ENCODE results near the gene HSPG2.
"Not testable (repeated sequence)": the region's sequence is repeated elsewhere in the genome, so short reads cannot be mapped to it uniquely, and the experiment has no call there.

HSPG2 gene

GRCh38 chr1:21914450-21914849 lies 22.7 kb downstream of the HSPG2 start:
- Histone ChIP-seq H3K4me3 (ENCODE audit: low read depth, low read length) (no peak overlapping the region), H3K36me3 (ENCODE audit: control insufficient read depth, insufficient read depth, low read length) (peaks cover 2% of the 10 kb centered on the region), H3K27me3 (ENCODE audit: control insufficient read depth, insufficient read depth, low read length) (no peaks in the 10 kb centered on the region), H3K9ac (ENCODE audit: low read depth, low read length) (no peak overlapping the region), H3K9me3 (ENCODE audit: control insufficient read depth, insufficient read depth, low read length) (no peaks in the 10 kb centered on the region), H3K4me1 (ENCODE audit: control insufficient read depth, insufficient read depth, low read length) (peaks cover 9% of the 10 kb centered on the region)

- Histone ChIP-seq H3K4me1 (ENCODE audit: control insufficient read depth, insufficient read depth, low read length) (peaks cover 9% of the 10 kb centered on the region), H3K36me3 (ENCODE audit: control insufficient read depth, insufficient read depth, low read length) (peaks cover 2% of the 10 kb centered on the region), H3K4me3 (ENCODE audit: low read depth, low read length) (no peak overlapping the region), H3K27me3 (ENCODE audit: control insufficient read depth, insufficient read depth, low read length) (no peaks in the 10 kb centered on the region), H3K9ac (ENCODE audit: low read depth, low read length) (no peak overlapping the region), H3K9me3 (ENCODE audit: control insufficient read depth, insufficient read depth, low read length) (no peaks in the 10 kb centered on the region)
Observed at GRCh38 chr1:21913763-21914162, 23.3 kb downstream of the HSPG2 start.

GRCh38 chr1:21913258-21913657 lies 23.9 kb downstream of the HSPG2 start:
- no peaks in the 10 kb centered on the region for H3K9me3 ChIP-seq (ENCODE audit: control insufficient read depth, insufficient read depth, low read length)
- H3K9ac ChIP-seq (ENCODE audit: low read depth, low read length), result peak overlapping the region; percentile 47
- no peaks in the 10 kb centered on the region for H3K27me3 ChIP-seq (ENCODE audit: control insufficient read depth, insufficient read depth, low read length)
- peaks cover under 1% of the 10 kb centered on the region for H3K36me3 ChIP-seq (ENCODE audit: control insufficient read depth, insufficient read depth, low read length)
- H3K4me1 ChIP-seq (ENCODE audit: control insufficient read depth, insufficient read depth, low read length), result peaks cover 9% of the 10 kb centered on the region
- no peak overlapping the region for H3K4me3 ChIP-seq (ENCODE audit: low read depth, low read length)

- H3K36me3 ChIP-seq (ENCODE audit: control insufficient read depth, insufficient read depth, low read length), result no peaks in the 10 kb centered on the region
- H3K27me3 ChIP-seq (ENCODE audit: control insufficient read depth, insufficient read depth, low read length), result no peaks in the 10 kb centered on the region
- H3K4me3 ChIP-seq (ENCODE audit: low read depth, low read length), result no peak overlapping the region
- H3K9ac ChIP-seq (ENCODE audit: low read depth, low read length), result no peak overlapping the region
- H3K9me3 ChIP-seq (ENCODE audit: control insufficient read depth, insufficient read depth, low read length), result no peaks in the 10 kb centered on the region
- peaks cover 9% of the 10 kb centered on the region for H3K4me1 ChIP-seq (ENCODE audit: control insufficient read depth, insufficient read depth, low read length)
Observed at GRCh38 chr1:21912038-21912758, 24.9 kb downstream of the HSPG2 start.

GRCh38 chr1:21911205-21912001 lies 25.7 kb downstream of the HSPG2 start:
- Histone ChIP-seq H3K27me3 (ENCODE audit: control insufficient read depth, insufficient read depth, low read length) (no peaks in the 10 kb centered on the region), H3K9me3 (ENCODE audit: control insufficient read depth, insufficient read depth, low read length) (no peaks in the 10 kb centered on the region), H3K4me3 (ENCODE audit: low read depth, low read length) (no peak overlapping the region), H3K4me1 (ENCODE audit: control insufficient read depth, insufficient read depth, low read length) (peaks cover 9% of the 10 kb centered on the region), H3K36me3 (ENCODE audit: control insufficient read depth, insufficient read depth, low read length) (no peaks in the 10 kb centered on the region), H3K9ac (ENCODE audit: low read depth, low read length) (peak overlapping the region; percentile 50)

- peak overlapping the region; percentile 70 for H3K9ac ChIP-seq (ENCODE audit: low read depth, low read length)
- no peaks in the 10 kb centered on the region for H3K36me3 ChIP-seq (ENCODE audit: control insufficient read depth, insufficient read depth, low read length)
- H3K4me3 ChIP-seq (ENCODE audit: low read depth, low read length), result no peak overlapping the region
- peaks cover 9% of the 10 kb centered on the region for H3K4me1 ChIP-seq (ENCODE audit: control insufficient read depth, insufficient read depth, low read length)
- no peaks in the 10 kb centered on the region for H3K9me3 ChIP-seq (ENCODE audit: control insufficient read depth, insufficient read depth, low read length)
- H3K27me3 ChIP-seq (ENCODE audit: control insufficient read depth, insufficient read depth, low read length), result no peaks in the 10 kb centered on the region
Observed at GRCh38 chr1:21910558-21911204, 26.4 kb downstream of the HSPG2 start.

- Histone ChIP-seq H3K4me3 (ENCODE audit: low read depth, low read length) (no peak overlapping the region), H3K36me3 (ENCODE audit: control insufficient read depth, insufficient read depth, low read length) (no peaks in the 10 kb centered on the region), H3K9me3 (ENCODE audit: control insufficient read depth, insufficient read depth, low read length) (no peaks in the 10 kb centered on the region), H3K27me3 (ENCODE audit: control insufficient read depth, insufficient read depth, low read length) (no peaks in the 10 kb centered on the region), H3K9ac (ENCODE audit: low read depth, low read length) (peak overlapping the region; percentile 70), H3K4me1 (ENCODE audit: control insufficient read depth, insufficient read depth, low read length) (peaks cover 9% of the 10 kb centered on the region)
Observed at GRCh38 chr1:21909787-21910503, 27.2 kb downstream of the HSPG2 start.

GRCh38 chr1:21909286-21909759 lies 27.8 kb downstream of the HSPG2 start:
- no peaks in the 10 kb centered on the region for H3K27me3 ChIP-seq (ENCODE audit: control insufficient read depth, insufficient read depth, low read length)
- H3K9ac ChIP-seq (ENCODE audit: low read depth, low read length), result peak overlapping the region; percentile 70
- H3K4me1 ChIP-seq (ENCODE audit: control insufficient read depth, insufficient read depth, low read length), result peaks cover 9% of the 10 kb centered on the region
- no peaks in the 10 kb centered on the region for H3K36me3 ChIP-seq (ENCODE audit: control insufficient read depth, insufficient read depth, low read length)
- no peak overlapping the region for H3K4me3 ChIP-seq (ENCODE audit: low read depth, low read length)
- no peaks in the 10 kb centered on the region for H3K9me3 ChIP-seq (ENCODE audit: control insufficient read depth, insufficient read depth, low read length)

- H3K27me3 ChIP-seq (ENCODE audit: control insufficient read depth, insufficient read depth, low read length); H3K9me3 ChIP-seq (ENCODE audit: control insufficient read depth, insufficient read depth, low read length); H3K36me3 ChIP-seq (ENCODE audit: control insufficient read depth, insufficient read depth, low read length); H3K9ac ChIP-seq (ENCODE audit: low read depth, low read length); H3K4me1 ChIP-seq (ENCODE audit: control insufficient read depth, insufficient read depth, low read length); H3K4me3 ChIP-seq (ENCODE audit: low read depth, low read length): not testable (repeated sequence)
Observed at GRCh38 chr1:21907737-21908534, 29.2 kb downstream of the HSPG2 start.

- H3K27me3 ChIP-seq (ENCODE audit: control insufficient read depth, insufficient read depth, low read length), result no peaks in the 10 kb centered on the region
- H3K4me1 ChIP-seq (ENCODE audit: control insufficient read depth, insufficient read depth, low read length), result peaks cover 6% of the 10 kb centered on the region
Observed at GRCh38 chr1:21907079-21907418, 30.1 kb downstream of the HSPG2 start.

More at GRCh38 chr1:21907079-21907418, 30.1 kb downstream of the HSPG2 start:
- no peak overlapping the region for H3K9ac ChIP-seq (ENCODE audit: low read depth, low read length)
- no peaks in the 10 kb centered on the region for H3K9me3 ChIP-seq (ENCODE audit: control insufficient read depth, insufficient read depth, low read length)
- H3K4me3 ChIP-seq (ENCODE audit: low read depth, low read length), result no peak overlapping the region
- H3K36me3 ChIP-seq (ENCODE audit: control insufficient read depth, insufficient read depth, low read length), result no peaks in the 10 kb centered on the region
